Aorta (tissue), 5 donors: ENCODE measurements around the gene MS4A12. TPM values are rescaled to one million over a fixed set of nuclear protein-coding genes. Genes with fewer than 3 reads are reported as not detected.
"Not testable (repeated sequence)": the region's sequence is repeated elsewhere in the genome, so short reads cannot be mapped to it uniquely, and the experiment has no call there.

ENCODE experiments used
- ATAC-seq: fragments of 200-7000 bp; cut with Tn5 transposase; one replicate; pipeline ENCODE4 v1.9.1; 2022; ENCODE audit warnings: moderate library complexity; ENCODE audit not compliant: low FRiP score
- DNase-seq, 2 donors: peaks; one replicate each; pipeline ENCODE4 v3.0.0-alpha.2; 2020
- H3K27ac ChIP-seq, 2 donors: one replicate each; pipeline ENCODE4 v1.5.1; 2013; ENCODE audit warnings: low read length in 2 of 2, mild to moderate bottlenecking in 2 of 2, moderate library complexity in 2 of 2, control low read depth in 1 of 2, inconsistent platforms in 1 of 2, low read depth in 1 of 2
- H3K27me3 ChIP-seq, 2 donors: one replicate each; pipeline ENCODE4 v1.6.1; 2013; ENCODE audit warnings: control low read depth in 1 of 2, low read length in 1 of 2, mild to moderate bottlenecking in 1 of 2, moderate library complexity in 1 of 2; ENCODE audit not compliant: insufficient read depth in 2 of 2, control insufficient read depth in 1 of 2
- H3K36me3 ChIP-seq, 2 donors: one replicate each; pipeline ENCODE4 v1.6.1; 2013; ENCODE audit warnings: control low read depth in 1 of 2, low read length in 1 of 2, mild to moderate bottlenecking in 1 of 2; ENCODE audit not compliant: insufficient read depth in 2 of 2, control insufficient read depth in 1 of 2
- H3K4me1 ChIP-seq, 2 donors: one replicate each; pipeline ENCODE4 v1.6.1; 2013; ENCODE audit warnings: low read length in 2 of 2, control low read depth in 1 of 2, mild to moderate bottlenecking in 1 of 2, moderate library complexity in 1 of 2; ENCODE audit not compliant: insufficient read depth in 2 of 2, control insufficient read depth in 1 of 2
- H3K4me3 ChIP-seq, 2 donors: one replicate each; pipeline ENCODE4 v1.5.1; 2013; ENCODE audit warnings: low read length in 2 of 2, control low read depth in 1 of 2, mild to moderate bottlenecking in 1 of 2
- H3K9me3 ChIP-seq: one replicate; pipeline ENCODE4 v1.6.1; 2013; ENCODE audit warnings: mild to moderate bottlenecking, low read length; ENCODE audit not compliant: control insufficient read depth
- WGBS, 2 donors: extraction: QIAGEN DNeasy Blood & Tissue Kit; methylation state at CpG; one replicate each; pipeline ENCODE4 v1.1.7; 2013; 5-methylcytosine and 5-hydroxymethylcytosine counted together
- intact Hi-C, 2 donors: fragments of 100-400 bp; cut with DNase I; formaldehyde crosslinking; loops; one replicate each; pipeline versions ENCODE4 v1.14.2 to v1.15.0; 2022
- long read RNA-seq, 2 donors: library from polyadenylated mRNA; unstranded; transcript quantifications; one replicate each; pipeline ENCODE4 v2.0.0, GENCODE V29; 2020 to 2021
- polyA plus RNA-seq, 2 donors: library from polyadenylated mRNA; stranded (reverse); fragments of 200-250 nt; gene quantifications; one replicate each; pipeline ENCODE4 v1.2.3, GENCODE V29; 2013
- total RNA-seq, 2 donors: library from RNA; stranded (reverse); fragmentation: NEBNext Ultra II Directional; extraction: Animal tissue kit (Norgen Biotek cat#: 25700); gene quantifications; one replicate each; pipeline ENCODE4 v1.2.1, GENCODE V29; 2021
- donor health status: healthy with polysubstance abuse.
- donor health status: Bipolar disorder and iron deficiency.
- donor health status: DM: no; HTN: no; CAD: no.
- donor health status: DM: no; HTN: no; CAD: no.
- donor health status: DM: yes; HTN: yes; CAD: no.

Gene MS4A12
- total RNA-seq (not detected), polyA plus RNA-seq (10 to 100 TPM in 1 of 2 donors, under 1 TPM in 1; 0.84 to 11.1 TPM)
- long read RNA-seq, donor 1, result 0 reads
- long read RNA-seq, donor 2, result 0 reads

GRCh38 chr11:60492488-60493009 is at the start of gene MS4A12:
Gene MS4A12 (plus strand): TSS chr11:60492778. CDS start chr11:60497319, 4,541 bp downstream.
- H3K27me3 ChIP-seq, result no peaks in the 10 kb centered on the region
- no peak for DNase-seq
- 77 to 79% methylated on average over 4 of the region's 4 CpGs for WGBS, 2 donors
- ATAC-seq, result no peak
- no peak within 1 kb of the TSS for H3K27ac ChIP-seq
- H3K36me3 ChIP-seq, result no peaks in the 10 kb centered on the region
- H3K4me3 ChIP-seq, result no peak within 1 kb of the TSS
- intact Hi-C loops, result no loop called here
- no peaks in the 10 kb centered on the region for H3K9me3 ChIP-seq
- H3K4me1 ChIP-seq, result no peaks in the 10 kb centered on the region

GRCh38 chr11:60447070-60447469 is 45.5 kb upstream of the MS4A12 start:
- Histone ChIP-seq H3K27me3 (no peaks in the 10 kb centered on the region), H3K9me3 (no peaks in the 10 kb centered on the region), H3K27ac (no peak overlapping the region), H3K36me3 (no peaks in the 10 kb centered on the region), H3K4me3 (no peak overlapping the region), H3K4me1 (no peaks in the 10 kb centered on the region)
- DNase-seq (no peak), ATAC-seq (no peak)
- intact Hi-C loops, result no loop called here

- no peaks in the 10 kb centered on the region for H3K27me3 ChIP-seq
- no peak overlapping the region for H3K4me3 ChIP-seq
- ATAC-seq (no peak), DNase-seq (no peak)
- no peak overlapping the region for H3K27ac ChIP-seq
- H3K36me3 ChIP-seq, result no peaks in the 10 kb centered on the region
- H3K9me3 ChIP-seq, result no peaks in the 10 kb centered on the region
- no peaks in the 10 kb centered on the region for H3K4me1 ChIP-seq
- intact Hi-C loops, result no loop called here
These were observed 44.7 kb upstream of the MS4A12 start for GRCh38 chr11:60447846-60448245.

- 91 to 94% methylated on average over 19 to 32 of the region's 32 CpGs for WGBS, 2 donors
- H3K4me1 ChIP-seq, H3K4me3 ChIP-seq, DNase-seq, intact Hi-C loops, ATAC-seq, H3K27me3 ChIP-seq, H3K27ac ChIP-seq, H3K36me3 ChIP-seq, H3K9me3 ChIP-seq: not testable (repeated sequence)
These were observed 41.4 kb upstream of the MS4A12 start for GRCh38 chr11:60451185-60451584.

GRCh38 chr11:60454212-60454611 is 38.4 kb upstream of the MS4A12 start:
- H3K36me3 ChIP-seq, result no peaks in the 10 kb centered on the region
- no peaks in the 10 kb centered on the region for H3K4me1 ChIP-seq
- no peak overlapping the region for H3K4me3 ChIP-seq
- H3K27me3 ChIP-seq, result no peaks in the 10 kb centered on the region
- ATAC-seq (no peak), DNase-seq (no peak)
- peaks cover 1% of the 10 kb centered on the region for H3K9me3 ChIP-seq
- intact Hi-C loops, result no loop called here
- H3K27ac ChIP-seq, result no peak overlapping the region

GRCh38 chr11:60455531-60456042 is 37.0 kb upstream of the MS4A12 start, which contains the start of gene MS4A1:
Gene MS4A1 (plus strand): TSS chr11:60455847. CDS start chr11:60462375, 6,528 bp downstream.
- 57 to 75% methylated on average over 4 of the region's 4 CpGs for WGBS, 2 donors

GRCh38 chr11:60457576-60457975 is 35.0 kb upstream of the MS4A12 start:
- intact Hi-C loops, result no loop called here
- WGBS, 2 donors, result 65 to 68% methylated on average over 3 of the region's 3 CpGs

More at GRCh38 chr11:60455531-60456042, 37.0 kb upstream of the MS4A12 start, which contains the start of gene MS4A1:
- peaks cover 1% of the 10 kb centered on the region for H3K9me3 ChIP-seq
- no peak within 1 kb of the TSS for H3K27ac ChIP-seq
- no peaks in the 10 kb centered on the region for H3K4me1 ChIP-seq
- no peaks in the 10 kb centered on the region for H3K27me3 ChIP-seq
- no peaks in the 10 kb centered on the region for H3K36me3 ChIP-seq
- ATAC-seq (no peak), DNase-seq (no peak)
- no peak within 1 kb of the TSS for H3K4me3 ChIP-seq
- intact Hi-C loops, result no loop called here

GRCh38 chr11:60459345-60459744 is 33.2 kb upstream of the MS4A12 start:
- no peak for DNase-seq
- intact Hi-C loops, result no loop called here
- no peak for ATAC-seq

More at GRCh38 chr11:60457576-60457975, 35.0 kb upstream of the MS4A12 start:
- H3K9me3 ChIP-seq, result peaks cover 1% of the 10 kb centered on the region
- ATAC-seq (no peak), DNase-seq (no peak)
- H3K36me3 ChIP-seq, result no peaks in the 10 kb centered on the region
- H3K4me3 ChIP-seq, result no peak overlapping the region
- H3K27me3 ChIP-seq, result no peaks in the 10 kb centered on the region
- H3K4me1 ChIP-seq, result no peaks in the 10 kb centered on the region
- H3K27ac ChIP-seq, result no peak overlapping the region

GRCh38 chr11:60468829-60469228 is 23.7 kb upstream of the MS4A12 start:
- Histone ChIP-seq H3K36me3 (no peaks in the 10 kb centered on the region), H3K4me1 (no peaks in the 10 kb centered on the region), H3K27me3 (no peaks in the 10 kb centered on the region), H3K9me3 (no peaks in the 10 kb centered on the region), H3K27ac (no peak overlapping the region), H3K4me3 (no peak overlapping the region)
- ATAC-seq (no peak), DNase-seq (no peak)
- intact Hi-C loops, result no loop called here
- WGBS, 2 donors, result 61 to 65% methylated on average over 2 of the region's 2 CpGs

More at GRCh38 chr11:60459345-60459744, 33.2 kb upstream of the MS4A12 start:
- no peak overlapping the region for H3K27ac ChIP-seq
- WGBS, 2 donors, result 91 to 94% methylated on average over 1 of the region's 1 CpG
- no peaks in the 10 kb centered on the region for H3K4me1 ChIP-seq
- H3K27me3 ChIP-seq, result no peaks in the 10 kb centered on the region
- no peaks in the 10 kb centered on the region for H3K9me3 ChIP-seq
- H3K4me3 ChIP-seq, result no peak overlapping the region
- no peaks in the 10 kb centered on the region for H3K36me3 ChIP-seq
